ENCODE data around the gene ANKDD1B. TPM values are rescaled to one million over a fixed set of nuclear protein-coding genes. Genes with fewer than 3 reads are reported as not detected.
A peak's percentile ranks its signal among the peaks of the same experiment; 100 is the strongest.

Gene ANKDD1B
- total and polyA plus RNA-seq, 2 donors (not counting 1 experiment from before 2014, with no cell fraction given): 0.07 to 0.66 TPM

DNA sequence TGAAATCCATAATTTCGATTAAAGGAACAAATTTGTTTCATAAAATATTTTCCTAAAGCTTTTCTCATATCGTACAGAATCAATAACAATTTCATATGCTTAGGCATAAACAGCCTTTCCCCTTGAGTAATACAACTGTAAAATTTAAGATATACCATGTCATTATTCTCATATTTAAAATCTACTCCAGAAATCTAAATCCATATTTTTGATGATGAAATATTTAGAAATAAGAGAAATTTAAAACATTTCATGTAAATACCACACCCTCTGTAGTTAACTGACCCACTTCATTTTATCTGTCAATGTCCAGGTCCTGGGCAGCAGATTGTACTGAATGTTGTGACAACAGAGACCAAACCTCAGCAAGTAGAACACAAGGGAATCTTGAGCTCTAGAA, 100.8 kb downstream of the ANKDD1B start:
- H3K9ac ChIP-seq (ENCODE audit: insufficient read depth, low read length): no peak overlapping the region
- H3K4me3 ChIP-seq (replicated peaks in 1 of 4; ENCODE audit: control extremely low read depth in 1 of 4, insufficient read depth in 1 of 4, low read depth in 3 of 4, low read length in 4 of 4): no peak overlapping the region
- DNase-seq (ENCODE audit: low read depth in 2 of 2): no peak
- no peak for TF ChIP-seq EZH2 (IDR thresholded peaks at IDR 0.05; ENCODE audit: low read length, missing control alignments)
- TF ChIP-seq, protein P1, sequence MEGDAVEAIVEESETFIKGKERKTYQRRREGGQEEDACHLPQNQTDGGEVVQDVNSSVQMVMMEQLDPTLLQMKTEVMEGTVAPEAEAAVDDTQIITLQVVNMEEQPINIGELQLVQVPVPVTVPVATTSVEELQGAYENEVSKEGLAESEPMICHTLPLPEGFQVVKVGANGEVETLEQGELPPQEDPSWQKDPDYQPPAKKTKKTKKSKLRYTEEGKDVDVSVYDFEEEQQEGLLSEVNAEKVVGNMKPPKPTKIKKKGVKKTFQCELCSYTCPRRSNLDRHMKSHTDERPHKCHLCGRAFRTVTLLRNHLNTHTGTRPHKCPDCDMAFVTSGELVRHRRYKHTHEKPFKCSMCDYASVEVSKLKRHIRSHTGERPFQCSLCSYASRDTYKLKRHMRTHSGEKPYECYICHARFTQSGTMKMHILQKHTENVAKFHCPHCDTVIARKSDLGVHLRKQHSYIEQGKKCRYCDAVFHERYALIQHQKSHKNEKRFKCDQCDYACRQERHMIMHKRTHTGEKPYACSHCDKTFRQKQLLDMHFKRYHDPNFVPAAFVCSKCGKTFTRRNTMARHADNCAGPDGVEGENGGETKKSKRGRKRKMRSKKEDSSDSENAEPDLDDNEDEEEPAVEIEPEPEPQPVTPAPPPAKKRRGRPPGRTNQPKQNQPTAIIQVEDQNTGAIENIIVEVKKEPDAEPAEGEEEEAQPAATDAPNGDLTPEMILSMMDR (conservative IDR thresholded peaks at IDR 0.05 in 1 of 2, IDR thresholded peaks at IDR 0.05 in 1 of 2; ENCODE audit: low read depth in 1 of 2, low read length in 2 of 2): no peak
- no peaks in the 10 kb centered on the region for H3K27me3 ChIP-seq (ENCODE audit: control insufficient read depth, insufficient read depth, low read length)
- no peak overlapping the region for H3K27ac ChIP-seq (ENCODE audit: insufficient read depth, low read length)
- no peak overlapping the region for H2AFZ ChIP-seq (ENCODE audit: low read length)
- no peaks in the 10 kb centered on the region for H3K36me3 ChIP-seq (ENCODE audit: control insufficient read depth, insufficient read depth, low read length)
- peaks cover 19% of the 10 kb centered on the region for H3K79me2 ChIP-seq (ENCODE audit: control insufficient read depth, insufficient read depth, low read length)
- no peak overlapping the region for H3K4me2 ChIP-seq (ENCODE audit: extremely low read depth, insufficient read depth, low read length)
- no peaks in the 10 kb centered on the region for H3K9me3 ChIP-seq (ENCODE audit: control insufficient read depth, insufficient read depth, low read depth, low read length)
- H3K4me1 ChIP-seq (ENCODE audit: control insufficient read depth, extremely low read depth, insufficient read depth, low read length): peaks cover 3% of the 10 kb centered on the region
- no peaks in the 10 kb centered on the region for H4K20me1 ChIP-seq (ENCODE audit: control insufficient read depth, extremely low read depth, insufficient read depth, low read length)

DNA sequence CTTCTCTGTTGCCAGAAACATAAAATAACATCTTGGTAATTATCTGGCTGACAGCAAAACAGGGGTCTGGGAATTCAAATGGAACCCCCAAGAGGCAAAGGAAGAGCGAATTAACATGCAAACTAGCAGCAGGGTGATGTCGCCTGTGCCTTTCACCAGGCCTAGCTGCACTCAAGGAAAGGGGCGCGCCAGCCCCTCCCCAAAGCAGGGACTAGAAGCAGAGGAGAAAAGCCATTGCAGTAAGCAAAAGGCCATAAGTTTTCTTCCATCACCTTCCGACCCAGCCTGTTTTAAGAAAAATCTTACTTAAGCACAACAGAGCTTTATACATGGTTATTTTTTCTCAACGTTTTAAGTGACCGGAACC, 105.4 kb downstream of the ANKDD1B start:
- Histone ChIP-seq H3K27ac (ENCODE audit: insufficient read depth, low read length) (peak overlapping the region; percentile 76), H3K4me2 (ENCODE audit: extremely low read depth, insufficient read depth, low read length) (peak overlapping the region; percentile 91), H3K36me3 (ENCODE audit: control insufficient read depth, insufficient read depth, low read length) (no peaks in the 10 kb centered on the region), H3K4me3 (replicated peaks in 1 of 4; ENCODE audit: control extremely low read depth in 1 of 4, insufficient read depth in 1 of 4, low read depth in 3 of 4, low read length in 4 of 4) (peak overlapping the region; percentile 69 to 91 (median 82)), H3K4me1 (ENCODE audit: control insufficient read depth, extremely low read depth, insufficient read depth, low read length) (peaks cover 3% of the 10 kb centered on the region), H3K9ac (ENCODE audit: insufficient read depth, low read length) (peak overlapping the region; percentile 60), H3K79me2 (ENCODE audit: control insufficient read depth, insufficient read depth, low read length) (peaks cover 19% of the 10 kb centered on the region), H3K27me3 (ENCODE audit: control insufficient read depth, insufficient read depth, low read length) (no peaks in the 10 kb centered on the region), H2AFZ (ENCODE audit: low read length) (peak overlapping the region; percentile 100), H3K9me3 (ENCODE audit: control insufficient read depth, insufficient read depth, low read depth, low read length) (no peaks in the 10 kb centered on the region), H4K20me1 (ENCODE audit: control insufficient read depth, extremely low read depth, insufficient read depth, low read length) (no peaks in the 10 kb centered on the region)
- TF ChIP-seq, protein P1 (conservative IDR thresholded peaks at IDR 0.05 in 1 of 2, IDR thresholded peaks at IDR 0.05 in 1 of 2; ENCODE audit: low read depth in 1 of 2, low read length in 2 of 2): no peak
- no peak for TF ChIP-seq EZH2 (IDR thresholded peaks at IDR 0.05; ENCODE audit: low read length, missing control alignments)
- no peak for DNase-seq (ENCODE audit: low read depth in 2 of 2)

DNA sequence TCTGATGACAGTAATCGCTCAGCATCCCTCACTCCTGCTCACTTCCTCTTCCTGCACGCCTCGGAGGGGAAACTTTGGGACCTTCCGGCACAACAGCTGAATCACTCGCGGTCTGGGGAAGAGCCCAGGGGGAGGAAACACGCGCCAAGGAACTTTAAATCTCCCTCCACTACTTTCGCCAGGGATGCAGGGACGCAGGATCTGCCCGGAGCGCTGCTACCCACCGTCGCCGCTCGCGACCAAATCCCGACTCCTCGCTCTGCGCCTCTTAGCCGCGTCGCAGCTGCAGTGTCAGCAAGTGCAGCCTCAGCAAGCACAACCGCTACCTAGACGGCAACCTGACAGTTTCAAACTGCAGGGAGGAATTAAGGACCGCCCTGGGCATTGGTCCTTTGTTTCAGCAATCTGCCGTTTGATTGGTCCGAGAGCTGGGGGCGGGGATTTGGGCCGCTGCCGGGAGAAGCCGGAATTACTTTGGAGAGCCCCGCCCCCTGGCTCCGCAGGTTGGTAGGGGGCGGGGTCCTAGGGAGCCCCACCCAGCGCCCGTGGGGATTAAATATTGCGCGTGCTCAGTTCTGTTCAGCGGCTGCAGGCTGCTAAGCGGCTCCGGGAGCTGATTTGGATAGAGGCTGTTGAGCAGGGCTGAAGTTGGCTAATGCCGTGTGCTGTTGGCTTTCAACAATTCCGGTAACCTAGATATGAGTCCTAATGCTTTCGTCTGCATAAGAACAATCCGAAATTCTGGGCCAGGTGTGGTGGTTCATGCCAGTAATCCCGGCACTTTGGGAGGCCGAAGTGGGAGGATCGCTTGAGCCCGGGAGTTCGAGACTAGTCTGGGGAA, 106.0 kb downstream of the ANKDD1B start, which contains the start of gene POC5:
Gene POC5, minus strand, starts transcription at position 356 of the 841 bp plus-strand sequence. CDS start 4,500 bp downstream, outside the sequence.
- Histone ChIP-seq H4K20me1 (ENCODE audit: control insufficient read depth, extremely low read depth, insufficient read depth, low read length) (no peaks in the 10 kb centered on the region), H3K79me2 (ENCODE audit: control insufficient read depth, insufficient read depth, low read length) (peaks cover 19% of the 10 kb centered on the region), H3K4me1 (ENCODE audit: control insufficient read depth, extremely low read depth, insufficient read depth, low read length) (peaks cover 3% of the 10 kb centered on the region), H3K27me3 (ENCODE audit: control insufficient read depth, insufficient read depth, low read length) (no peaks in the 10 kb centered on the region), H2AFZ (ENCODE audit: low read length) (peak within 1 kb of the TSS; percentile 100), H3K4me3 (replicated peaks in 1 of 4; ENCODE audit: control extremely low read depth in 1 of 4, insufficient read depth in 1 of 4, low read depth in 3 of 4, low read length in 4 of 4) (peak within 1 kb of the TSS; percentile 69 to 91 (median 82)), H3K9ac (ENCODE audit: insufficient read depth, low read length) (peak within 1 kb of the TSS; percentile 60), H3K4me2 (ENCODE audit: extremely low read depth, insufficient read depth, low read length) (peak within 1 kb of the TSS; percentile 91), H3K36me3 (ENCODE audit: control insufficient read depth, insufficient read depth, low read length) (no peaks in the 10 kb centered on the region), H3K27ac (ENCODE audit: insufficient read depth, low read length) (peak within 1 kb of the TSS; percentile 76), H3K9me3 (ENCODE audit: control insufficient read depth, insufficient read depth, low read depth, low read length) (no peaks in the 10 kb centered on the region)
- DNase-seq (ENCODE audit: low read depth in 2 of 2): peak; percentile 94 to 95
- TF ChIP-seq, protein P1 (conservative IDR thresholded peaks at IDR 0.05 in 1 of 2, IDR thresholded peaks at IDR 0.05 in 1 of 2; ENCODE audit: low read depth in 1 of 2, low read length in 2 of 2): no peak
- TF ChIP-seq EZH2 (IDR thresholded peaks at IDR 0.05; ENCODE audit: low read length, missing control alignments): no peak

Measured in fibroblast of lung (primary cell).